Neural crest cell (in vitro differentiated cells): Measurements from ENCODE around the gene WDR7. TPM values are rescaled to one million over a fixed set of nuclear protein-coding genes. Genes with fewer than 3 reads are reported as not detected.

Source experiments
- DNase-seq: peaks from one replicate; pipeline ENCODE4 v3.0.0; 2021; ENCODE audit warnings: low read depth, mixed read lengths, low spot score
- H3K27ac Mint-ChIP-seq: one replicate; pipeline ENCODE4 v1.8.0; 2021; ENCODE audit warnings: mild to moderate bottlenecking, mixed read lengths; ENCODE audit not compliant: unreplicated experiment
- H3K27me3 Mint-ChIP-seq: 2 replicates; pipeline ENCODE4 v1.8.0; 2021; ENCODE audit warnings: low read depth, mild to moderate bottlenecking, mixed read lengths
- H3K36me3 Mint-ChIP-seq: 2 replicates; pipeline ENCODE4 v1.8.0; 2021; ENCODE audit warnings: low read depth, mild to moderate bottlenecking, mixed read lengths
- H3K4me1 Mint-ChIP-seq: 2 replicates; pipeline ENCODE4 v1.8.0; 2021; ENCODE audit warnings: mixed read lengths
- H3K4me3 Mint-ChIP-seq: one replicate; pipeline ENCODE4 v1.8.0; 2021; ENCODE audit warnings: mild to moderate bottlenecking, mixed read lengths
- H3K9me3 Mint-ChIP-seq: 2 replicates; pipeline ENCODE4 v1.8.0; 2021; ENCODE audit warnings: mixed read lengths
- total RNA-seq: library from RNA; stranded (reverse); gene quantifications from 2 replicates; pipeline ENCODE4 v1.2.1, GENCODE V29; 2021
- TF ChIP-seq, protein P1 (sequence below): fragments of 200-600 bp; sonication (generic); conservative IDR thresholded peaks from 2 replicates; pipeline ENCODE4 v1.5.0; 2021; ENCODE audit warnings: antibody characterized with exemption, mild to moderate bottlenecking

Gene WDR7
- total RNA-seq, 1 donor from 2014 or later = 17.3 TPM

DNA sequence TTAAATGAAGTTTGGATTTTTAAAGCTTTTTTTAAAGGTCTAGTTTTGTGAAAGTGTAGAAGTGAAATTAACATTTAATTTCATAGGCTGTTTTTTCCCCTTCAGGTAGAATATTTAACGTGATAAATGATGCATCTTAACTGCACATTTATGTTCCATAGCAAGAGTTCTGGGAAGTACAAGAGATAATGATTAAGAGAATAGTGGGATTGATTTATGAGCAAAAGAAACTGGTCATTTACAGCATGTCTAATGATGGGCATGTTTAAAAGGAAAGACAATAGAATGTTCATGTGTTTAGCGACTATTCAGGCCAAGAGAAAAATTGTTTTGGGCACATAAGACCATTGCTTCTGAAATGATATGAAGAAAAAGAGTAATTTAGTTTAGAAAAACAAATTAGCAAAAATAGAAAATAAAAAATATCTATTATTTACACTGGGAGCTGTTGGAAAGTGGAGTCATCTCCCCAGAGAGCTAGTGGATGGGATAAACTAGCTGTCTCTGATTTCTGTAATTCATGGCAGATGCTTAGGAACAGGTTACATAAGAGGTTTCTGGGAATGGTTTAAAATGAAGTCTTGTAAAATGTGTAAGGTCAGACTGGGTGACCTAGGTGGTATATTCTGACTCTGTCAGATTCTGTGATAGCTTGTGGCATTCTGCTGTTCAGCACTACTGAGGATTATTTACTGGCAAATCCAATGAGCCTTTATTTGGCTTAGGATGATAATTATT is 60.7 kb downstream of the WDR7 start:
- TF ChIP-seq, protein P1, sequence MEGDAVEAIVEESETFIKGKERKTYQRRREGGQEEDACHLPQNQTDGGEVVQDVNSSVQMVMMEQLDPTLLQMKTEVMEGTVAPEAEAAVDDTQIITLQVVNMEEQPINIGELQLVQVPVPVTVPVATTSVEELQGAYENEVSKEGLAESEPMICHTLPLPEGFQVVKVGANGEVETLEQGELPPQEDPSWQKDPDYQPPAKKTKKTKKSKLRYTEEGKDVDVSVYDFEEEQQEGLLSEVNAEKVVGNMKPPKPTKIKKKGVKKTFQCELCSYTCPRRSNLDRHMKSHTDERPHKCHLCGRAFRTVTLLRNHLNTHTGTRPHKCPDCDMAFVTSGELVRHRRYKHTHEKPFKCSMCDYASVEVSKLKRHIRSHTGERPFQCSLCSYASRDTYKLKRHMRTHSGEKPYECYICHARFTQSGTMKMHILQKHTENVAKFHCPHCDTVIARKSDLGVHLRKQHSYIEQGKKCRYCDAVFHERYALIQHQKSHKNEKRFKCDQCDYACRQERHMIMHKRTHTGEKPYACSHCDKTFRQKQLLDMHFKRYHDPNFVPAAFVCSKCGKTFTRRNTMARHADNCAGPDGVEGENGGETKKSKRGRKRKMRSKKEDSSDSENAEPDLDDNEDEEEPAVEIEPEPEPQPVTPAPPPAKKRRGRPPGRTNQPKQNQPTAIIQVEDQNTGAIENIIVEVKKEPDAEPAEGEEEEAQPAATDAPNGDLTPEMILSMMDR = no peak

DNA sequence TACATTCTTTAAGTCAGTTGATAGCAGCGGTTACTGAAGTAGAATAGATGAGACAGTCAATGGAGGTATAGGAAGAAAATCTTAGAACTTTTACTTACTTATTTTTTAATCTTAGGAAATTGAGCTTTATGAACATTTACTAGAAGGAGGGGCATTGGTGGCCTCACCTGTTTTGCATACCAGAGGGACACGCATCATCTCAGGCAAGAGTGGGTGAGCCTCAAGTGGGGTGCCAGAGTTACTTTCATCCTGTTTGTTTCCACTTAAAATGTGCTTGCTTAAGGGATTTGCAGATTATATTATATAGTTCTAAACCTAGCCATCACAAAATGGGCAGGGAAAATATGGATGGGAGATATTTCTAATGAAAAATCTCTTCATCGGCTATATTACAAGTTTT is 61.6 kb downstream of the WDR7 start:
- Mint-ChIP-seq H3K36me3 (no peaks in the 10 kb centered on the region), H3K4me3 (no peak overlapping the region), H3K27ac (no peak overlapping the region), H3K27me3 (no peaks in the 10 kb centered on the region), H3K9me3 (no peaks in the 10 kb centered on the region), H3K4me1 (no peaks in the 10 kb centered on the region)
- DNase-seq = no peak
- TF ChIP-seq, protein P1 = no peak

More for the DNA sequence above, 60.7 kb downstream of the WDR7 start:
- Mint-ChIP-seq H3K27ac (no peak overlapping the region), H3K36me3 (no peaks in the 10 kb centered on the region), H3K9me3 (no peaks in the 10 kb centered on the region), H3K4me3 (no peak overlapping the region), H3K4me1 (no peaks in the 10 kb centered on the region), H3K27me3 (no peaks in the 10 kb centered on the region)
- no peak for DNase-seq

DNA sequence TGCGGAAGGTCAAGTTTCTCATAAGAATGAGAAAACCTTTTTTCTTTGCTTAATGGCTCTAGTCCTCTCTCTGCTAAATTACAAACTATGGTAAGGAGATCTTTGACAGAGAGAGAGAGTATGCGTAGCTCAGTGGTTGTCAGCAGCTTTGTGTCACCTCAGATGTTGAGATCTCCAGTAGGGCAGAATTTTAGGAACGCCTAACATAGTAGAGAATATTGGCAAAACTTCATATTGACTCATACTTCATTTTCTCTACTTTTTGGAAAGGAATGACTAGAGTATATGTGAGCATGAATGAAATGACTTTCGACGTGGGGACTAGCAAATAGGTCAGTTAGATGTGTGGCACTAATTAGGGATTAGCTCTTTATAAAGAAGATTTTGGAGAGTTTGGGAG is 64.0 kb downstream of the WDR7 start:
- Mint-ChIP-seq H3K4me3 (no peak overlapping the region), H3K9me3 (no peaks in the 10 kb centered on the region), H3K4me1 (no peaks in the 10 kb centered on the region), H3K27ac (no peak overlapping the region), H3K27me3 (no peaks in the 10 kb centered on the region), H3K36me3 (no peaks in the 10 kb centered on the region)
- no peak for DNase-seq
- TF ChIP-seq, protein P1 = no peak

DNA sequence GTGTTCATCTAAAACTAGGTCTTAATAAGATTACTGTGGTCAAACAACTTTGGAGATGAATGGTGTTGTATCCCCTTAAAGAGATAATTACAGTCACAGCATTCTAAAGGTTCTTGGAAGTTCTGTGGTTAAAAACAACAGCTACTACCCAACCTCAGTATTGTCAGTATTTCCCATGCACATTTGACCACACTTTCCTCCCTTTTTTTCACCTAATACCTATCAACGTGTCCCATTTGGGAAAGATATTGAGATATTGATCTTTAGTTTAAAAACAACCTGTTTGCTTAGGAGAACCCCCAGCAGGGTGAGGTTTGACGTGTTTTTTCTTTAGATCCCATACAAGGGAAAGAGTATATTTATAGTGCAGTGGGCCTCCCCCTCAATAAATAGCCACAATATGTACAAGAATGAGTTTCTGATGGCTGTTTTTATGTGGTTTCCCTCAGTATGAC is 65.6 kb downstream of the WDR7 start:
- DNase-seq = no peak
- Mint-ChIP-seq H3K36me3 (no peaks in the 10 kb centered on the region), H3K4me3 (no peak overlapping the region), H3K9me3 (no peaks in the 10 kb centered on the region), H3K4me1 (no peaks in the 10 kb centered on the region), H3K27ac (no peak overlapping the region), H3K27me3 (no peaks in the 10 kb centered on the region)
- TF ChIP-seq, protein P1 = no peak

- DNase-seq = no peak
- Mint-ChIP-seq H3K27ac (no peak overlapping the region), H3K27me3 (no peaks in the 10 kb centered on the region), H3K36me3 (peaks cover 7% of the 10 kb centered on the region), H3K4me1 (no peaks in the 10 kb centered on the region), H3K4me3 (no peak overlapping the region), H3K9me3 (no peaks in the 10 kb centered on the region)
- TF ChIP-seq, protein P1 = no peak
Measured at GRCh38 chr18:56721031-56721430, 69.9 kb downstream of the WDR7 start.
